Measurements from ENCODE around the gene IDNK. TPM values are rescaled to one million over a fixed set of nuclear protein-coding genes. Genes with fewer than 3 reads are reported as not detected.

The IDNK gene
- total and polyA plus RNA-seq, 10 of the 15 experiments (the other 5 are each of a cell fraction or from before 2014, with no cell fraction given), result 7.0 to 19.1 (median 10.6) TPM

DNA sequence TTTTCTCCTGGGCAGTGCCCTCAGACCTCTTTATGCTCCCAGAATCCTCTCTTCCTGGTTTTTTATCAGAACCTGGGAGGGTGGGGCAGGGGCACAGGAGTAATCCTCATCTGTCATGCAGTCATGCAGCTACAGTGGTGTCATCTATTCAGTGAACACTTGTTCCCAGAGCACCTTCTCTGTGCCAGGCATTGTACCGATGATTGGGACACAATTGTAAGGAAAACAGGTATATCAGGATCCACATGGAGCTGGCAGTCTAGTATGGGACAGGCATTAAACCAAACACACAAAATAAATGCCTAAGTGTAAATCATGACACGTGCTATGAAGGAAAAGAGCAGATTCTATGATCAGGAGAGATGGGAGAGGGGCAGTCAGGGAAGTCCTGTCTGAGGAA lies 21.5 kb upstream of the IDNK start:
- 44% methylated on average over 2 of the region's 2 CpGs for WGBS (ENCODE audit: insufficient coverage, insufficient replicate concordance, low lambda C conversion rate, missing lambda C conversion rate)
- intact Hi-C loops (cut with micrococcal nuclease; ENCODE audit: unreplicated experiment), result no loop called here

More for the DNA sequence above, 21.5 kb upstream of the IDNK start:
- no peak overlapping the region for H3K9ac ChIP-seq (ENCODE audit: control insufficient read depth, insufficient read depth, low read length)
- in situ Hi-C loops (cut with MboI), result loop anchor here (25.0 kb wide), 1 partner anchor 661 kb away; no protein-coding TSS in a partner anchor
- H2AFZ ChIP-seq (ENCODE audit: control insufficient read depth, low read depth, low read length), result no peak overlapping the region
- DNase-seq (ENCODE audit: low read depth, low spot score) (no peak), ATAC-seq (no peak), FAIRE-seq (no peak)
- ChIA-PET CTCF (no interaction called here), POLR2A (no interaction called here), SMC1A (ENCODE audit: uncharacterized antibody, unreplicated experiment) (no interaction called here), RAD21 (ENCODE audit: unreplicated experiment) (no interaction called here)
- H3K79me2 ChIP-seq (ENCODE audit: control insufficient read depth, insufficient read depth, low read length), result no peaks in the 10 kb centered on the region
- H3K9me3 ChIP-seq (replicated peaks; ENCODE audit: control insufficient read depth, insufficient read depth, low read length), result no peaks in the 10 kb centered on the region
- no peak overlapping the region for H3K4me3 ChIP-seq
- no peak for TF ChIP-seq CREM (IDR thresholded peaks at IDR 0.05; ENCODE audit: low read depth)
- no peak for TF ChIP-seq DPF2 (IDR thresholded peaks at IDR 0.05)
- TF ChIP-seq NRF1 (conservative IDR thresholded peaks at IDR 0.05; ENCODE audit: low read depth, low read length), result no peak
- TF ChIP-seq CHD1 (IDR thresholded peaks at IDR 0.05; ENCODE audit: low read depth, low read length), result no peak
- no peak for TF ChIP-seq YY1 (IDR thresholded peaks at IDR 0.05; ENCODE audit: low read depth, low read length)
- TF ChIP-seq STAT3 (IDR thresholded peaks at IDR 0.05; ENCODE audit: low read depth, low read length), result no peak
- TF ChIP-seq, protein P1, sequence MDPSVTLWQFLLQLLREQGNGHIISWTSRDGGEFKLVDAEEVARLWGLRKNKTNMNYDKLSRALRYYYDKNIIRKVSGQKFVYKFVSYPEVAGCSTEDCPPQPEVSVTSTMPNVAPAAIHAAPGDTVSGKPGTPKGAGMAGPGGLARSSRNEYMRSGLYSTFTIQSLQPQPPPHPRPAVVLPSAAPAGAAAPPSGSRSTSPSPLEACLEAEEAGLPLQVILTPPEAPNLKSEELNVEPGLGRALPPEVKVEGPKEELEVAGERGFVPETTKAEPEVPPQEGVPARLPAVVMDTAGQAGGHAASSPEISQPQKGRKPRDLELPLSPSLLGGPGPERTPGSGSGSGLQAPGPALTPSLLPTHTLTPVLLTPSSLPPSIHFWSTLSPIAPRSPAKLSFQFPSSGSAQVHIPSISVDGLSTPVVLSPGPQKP (IDR thresholded peaks at IDR 0.05; ENCODE audit: low read depth, low read length), result no peak
- TF ChIP-seq RFX5 (IDR thresholded peaks at IDR 0.05; ENCODE audit: low read depth, low read length), result no peak
- TF ChIP-seq, protein P2, sequence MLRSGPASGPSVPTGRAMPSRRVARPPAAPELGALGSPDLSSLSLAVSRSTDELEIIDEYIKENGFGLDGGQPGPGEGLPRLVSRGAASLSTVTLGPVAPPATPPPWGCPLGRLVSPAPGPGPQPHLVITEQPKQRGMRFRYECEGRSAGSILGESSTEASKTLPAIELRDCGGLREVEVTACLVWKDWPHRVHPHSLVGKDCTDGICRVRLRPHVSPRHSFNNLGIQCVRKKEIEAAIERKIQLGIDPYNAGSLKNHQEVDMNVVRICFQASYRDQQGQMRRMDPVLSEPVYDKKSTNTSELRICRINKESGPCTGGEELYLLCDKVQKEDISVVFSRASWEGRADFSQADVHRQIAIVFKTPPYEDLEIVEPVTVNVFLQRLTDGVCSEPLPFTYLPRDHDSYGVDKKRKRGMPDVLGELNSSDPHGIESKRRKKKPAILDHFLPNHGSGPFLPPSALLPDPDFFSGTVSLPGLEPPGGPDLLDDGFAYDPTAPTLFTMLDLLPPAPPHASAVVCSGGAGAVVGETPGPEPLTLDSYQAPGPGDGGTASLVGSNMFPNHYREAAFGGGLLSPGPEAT (IDR thresholded peaks at IDR 0.05; ENCODE audit: low read depth), result no peak
- TF ChIP-seq HDAC2 (IDR thresholded peaks at IDR 0.05), result no peak
- no peak for TF ChIP-seq NFIC (IDR thresholded peaks at IDR 0.05; ENCODE audit: low read depth, low read length)
- no peak for TF ChIP-seq ZSCAN29 (IDR thresholded peaks at IDR 0.05)
- TF ChIP-seq SP1 (IDR thresholded peaks at IDR 0.05; ENCODE audit: low read depth, low read length), result no peak
- no peak for TF ChIP-seq TCF3 (IDR thresholded peaks at IDR 0.05; ENCODE audit: borderline replicate concordance, insufficient read depth, low read depth, low read length)
- TF ChIP-seq NFYA (IDR thresholded peaks at IDR 0.05; ENCODE audit: borderline replicate concordance, low read depth, low read length), result no peak
- no TSS peak for BruUV-seq (replicated peaks)
- H3K4me2 ChIP-seq (ENCODE audit: control insufficient read depth, insufficient read depth), result no peak overlapping the region
- H4K20me1 ChIP-seq (ENCODE audit: control insufficient read depth, insufficient read depth), result no peaks in the 10 kb centered on the region
- no peaks in the 10 kb centered on the region for H3K36me3 ChIP-seq (ENCODE audit: control insufficient read depth in 2 of 2, insufficient read depth in 2 of 2, low read length in 1 of 2)
- no peaks in the 10 kb centered on the region for H3K27me3 ChIP-seq (replicated peaks in 1 of 2; ENCODE audit: control insufficient read depth in 2 of 2, insufficient read depth in 2 of 2, low read length in 1 of 2)
- no peak overlapping the region for H3K27ac ChIP-seq (ENCODE audit: control insufficient read depth, insufficient read depth)
- no peaks in the 10 kb centered on the region for H3K4me1 ChIP-seq (ENCODE audit: control insufficient read depth, insufficient read depth, low read length)
